A673 (cell line): ENCODE results near the gene CAST. TPM values are rescaled to one million over a fixed set of nuclear protein-coding genes. Genes with fewer than 3 reads are reported as not detected.

Source experiments
- BruUV-seq: library from RNA; stranded (reverse); fragments of 400-500 nt; replicated peaks from 2 replicates; lab custom pipeline; 2021; lab: Mats Ljungman, UMichigan
- CTCF ChIA-PET: fragments of 300-600 bp; sonication (Branson Sonifier 250); formaldehyde crosslinking; loops from one replicate; lab custom pipeline; 2022; ENCODE audit warnings: antibody characterized with exemption; lab: Charles Lee
- POLR2A ChIA-PET: fragments of 300-600 bp; sonication (Branson Sonifier 250); formaldehyde crosslinking; loops from one replicate; lab custom pipeline; 2022; ENCODE audit warnings: antibody characterized with exemption; ENCODE audit not compliant: low non-redundant PET; lab: Charles Lee
- DNase-seq: peaks from one replicate; pipeline ENCODE4 v3.0.0-alpha.2; 2015; ENCODE audit warnings: low spot score
- H3K27ac ChIP-seq: fragments of 200-600 bp; sonication (generic); 2 replicates; pipeline ENCODE4 v1.5.1; 2016; ENCODE audit warnings: mixed run types, low read depth, mild to moderate bottlenecking, mixed read lengths, antibody characterized with exemption, low read length; ENCODE audit not compliant: poor library complexity, severe bottlenecking
- H3K27me3 ChIP-seq: fragments of 200-600 bp; sonication (generic); replicated peaks from 2 replicates; pipeline ENCODE4 v1.6.1; 2017; ENCODE audit warnings: mixed run types, low read depth, mild to moderate bottlenecking, mixed read lengths, antibody characterized with exemption, low read length; ENCODE audit not compliant: insufficient read depth, poor library complexity
- H3K36me3 ChIP-seq: fragments of 200-600 bp; sonication (generic); 2 replicates; pipeline ENCODE4 v1.6.1; 2016; ENCODE audit warnings: mixed run types, mild to moderate bottlenecking, mixed read lengths, antibody characterized with exemption, low read length; ENCODE audit not compliant: insufficient read depth, poor library complexity, severe bottlenecking
- H3K4me1 ChIP-seq: fragments of 200-600 bp; sonication (generic); 2 replicates; pipeline ENCODE4 v1.6.1; 2017; ENCODE audit warnings: mixed run types, mild to moderate bottlenecking, mixed read lengths, antibody characterized with exemption, low read length; ENCODE audit not compliant: insufficient read depth, poor library complexity, severe bottlenecking
- H3K4me3 ChIP-seq: fragments of 200-600 bp; sonication (generic); 2 replicates; pipeline ENCODE4 v1.5.1; 2016; ENCODE audit warnings: low read depth, mixed run types, mild to moderate bottlenecking, mixed read lengths, low read length; ENCODE audit not compliant: poor library complexity, severe bottlenecking
- H3K9me3 ChIP-seq: fragments of 200-600 bp; sonication (generic); 2 replicates; pipeline ENCODE4 v1.6.1; 2016; ENCODE audit warnings: mixed run types, low read depth, mild to moderate bottlenecking, mixed read lengths, antibody characterized with exemption, low read length; ENCODE audit not compliant: poor library complexity, severe bottlenecking
- CTCF ChIP-seq: fragments of 300-800, 200-600 bp; sonication (generic); conservative IDR thresholded peaks from 2 replicates; pipeline ENCODE4 v1.5.1; 2017; ENCODE audit warnings: low read depth, mild to moderate bottlenecking, antibody characterized with exemption, low read length, moderate library complexity, mixed read lengths
- EZH2 ChIP-seq: fragments of 200-600 bp; sonication (generic); IDR thresholded peaks from 2 replicates; pipeline ENCODE4 v1.6.1; 2017; ENCODE audit warnings: borderline replicate concordance, low read depth, mild to moderate bottlenecking, mixed read lengths, antibody characterized with exemption, low read length; ENCODE audit not compliant: poor library complexity, severe bottlenecking
- intact Hi-C: fragments of 100-400 bp; cut with micrococcal nuclease; formaldehyde crosslinking; loops from one replicate; pipeline ENCODE4 v1.10.0; 2022; ENCODE audit not compliant: unreplicated experiment
- total RNA-seq: library from RNA; stranded (reverse); gene quantifications from 2 replicates; pipeline ENCODE4 v1.2.3, GENCODE V29; 2021

Gene CAST
- total RNA-seq, 1 experiment from 2014 or later: 66.8 TPM

GRCh38 chr5:96716716-96717115 is 54.5 kb downstream of the CAST start:
- H3K36me3 ChIP-seq: no peaks in the 10 kb centered on the region
- H3K4me1 ChIP-seq: peaks cover 30% of the 10 kb centered on the region
- no peaks in the 10 kb centered on the region for H3K9me3 ChIP-seq
- ChIA-PET CTCF (no interaction called here), POLR2A (no interaction called here)
- TF ChIP-seq EZH2 (no peak), CTCF (no peak)
- no TSS peak for BruUV-seq
- peak; percentile 71 for DNase-seq
- H3K4me3 ChIP-seq: no peak overlapping the region
- intact Hi-C loops: no loop called here
- no peaks in the 10 kb centered on the region for H3K27me3 ChIP-seq
- H3K27ac ChIP-seq: no peak overlapping the region

- no peak for DNase-seq
- H3K4me3 ChIP-seq: no peak overlapping the region
- no peak overlapping the region for H3K27ac ChIP-seq
- intact Hi-C loops: no loop called here
- CTCF ChIA-PET: no interaction called here
- POLR2A ChIA-PET: no interaction called here
- BruUV-seq: no TSS peak
- peaks cover 28% of the 10 kb centered on the region for H3K4me1 ChIP-seq
- no peaks in the 10 kb centered on the region for H3K9me3 ChIP-seq
- TF ChIP-seq EZH2 (no peak), CTCF (no peak)
- no peaks in the 10 kb centered on the region for H3K27me3 ChIP-seq
- H3K36me3 ChIP-seq: no peaks in the 10 kb centered on the region
Measured at GRCh38 chr5:96717874-96718273, 55.7 kb downstream of the CAST start.

GRCh38 chr5:96718635-96719077 is 56.5 kb downstream of the CAST start:
- BruUV-seq: no TSS peak
- Histone ChIP-seq H3K4me3 (no peak overlapping the region), H3K36me3 (no peaks in the 10 kb centered on the region), H3K4me1 (peaks cover 28% of the 10 kb centered on the region), H3K9me3 (no peaks in the 10 kb centered on the region), H3K27ac (no peak overlapping the region), H3K27me3 (no peaks in the 10 kb centered on the region)
- TF ChIP-seq CTCF (no peak), EZH2 (no peak)
- intact Hi-C loops: no loop called here
- ChIA-PET CTCF (no interaction called here), POLR2A (no interaction called here)
- no peak for DNase-seq
